Ishikawa (cell line): Measurements from ENCODE around the gene TEX48.

Source experiments
- CEBPB ChIP-seq: IDR thresholded peaks from 2 replicates; pipeline ENCODE4 v1.6.1; 2012
- CREB1 ChIP-seq: IDR thresholded peaks from 2 replicates; pipeline ENCODE4 v1.6.1; 2012; ENCODE audit warnings: low read depth
- EGR1 ChIP-seq: IDR thresholded peaks from 2 replicates; pipeline ENCODE4 v1.6.1; 2012
- EP300 ChIP-seq: IDR thresholded peaks from 2 replicates; pipeline ENCODE4 v1.6.1; 2012; ENCODE audit warnings: borderline replicate concordance
- FOXM1 ChIP-seq: IDR thresholded peaks from 2 replicates; pipeline ENCODE4 v1.6.1; 2012; ENCODE audit warnings: low read depth, borderline replicate concordance
- NFIC ChIP-seq: IDR thresholded peaks from 2 replicates; pipeline ENCODE4 v1.6.1; 2012
- RAD21 ChIP-seq: IDR thresholded peaks from 2 replicates; pipeline ENCODE4 v1.6.1; 2012; ENCODE audit warnings: low read depth
- REST ChIP-seq: IDR thresholded peaks from 2 replicates; pipeline ENCODE4 v1.6.1; 2012; ENCODE audit warnings: low read depth, mild to moderate bottlenecking
- TAF1 ChIP-seq: IDR thresholded peaks from 2 replicates; pipeline ENCODE4 v1.6.1; 2012; ENCODE audit warnings: low read depth, mild to moderate bottlenecking
- TCF12 ChIP-seq: IDR thresholded peaks from 2 replicates; pipeline ENCODE4 v1.6.1; 2012; ENCODE audit warnings: low read depth
- TEAD4 ChIP-seq: IDR thresholded peaks from 2 replicates; pipeline ENCODE4 v1.6.1; 2012
- YY1 ChIP-seq: IDR thresholded peaks from 2 replicates; pipeline ENCODE4 v1.6.1; 2012; ENCODE audit warnings: low read depth
- ZBTB7A ChIP-seq: IDR thresholded peaks from 2 replicates; pipeline ENCODE4 v1.6.1; 2012; ENCODE audit warnings: low read depth
- TF ChIP-seq, protein P1 (sequence below): IDR thresholded peaks from 2 replicates; pipeline ENCODE4 v1.6.1; 2012
- TF ChIP-seq, protein P2 (sequence below): IDR thresholded peaks from 2 replicates; pipeline ENCODE4 v1.6.1; 2012

The TEX48 gene

GRCh38 chr9:114631166-114631565, 50.8 kb downstream of the TEX48 start:
- TF ChIP-seq TCF12 (no peak), EGR1 (no peak)

GRCh38 chr9:114629563-114630090, 52.4 kb downstream of the TEX48 start:
- TF ChIP-seq NFIC (no peak), ZBTB7A (no peak), EGR1 (no peak), RAD21 (no peak), YY1 (no peak), FOXM1 (no peak), CREB1 (no peak), TAF1 (no peak), REST (no peak), TEAD4 (no peak)

DNA sequence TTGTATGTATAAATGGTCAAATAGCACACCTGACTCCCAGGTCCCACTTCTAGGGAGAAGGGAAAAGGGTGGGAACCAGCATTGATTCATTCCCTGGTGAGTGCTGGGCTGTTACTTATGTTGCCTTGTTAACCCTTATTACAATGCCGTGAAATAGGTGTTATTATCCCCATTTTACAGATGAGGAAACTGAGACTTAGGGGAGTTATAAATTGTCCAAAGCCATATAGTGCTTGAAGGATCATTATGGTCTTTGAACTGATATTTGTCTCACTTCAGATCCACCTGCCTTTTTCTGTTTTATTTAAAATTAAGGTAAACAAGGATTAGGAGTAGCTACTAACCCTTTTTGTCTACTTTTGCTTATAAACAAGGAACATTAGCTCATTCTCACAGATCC, 54.4 kb downstream of the TEX48 start:
- TF ChIP-seq TEAD4 (no peak), ZBTB7A (no peak), REST (no peak), EGR1 (no peak), FOXM1 (no peak), CREB1 (no peak), TAF1 (no peak)

DNA sequence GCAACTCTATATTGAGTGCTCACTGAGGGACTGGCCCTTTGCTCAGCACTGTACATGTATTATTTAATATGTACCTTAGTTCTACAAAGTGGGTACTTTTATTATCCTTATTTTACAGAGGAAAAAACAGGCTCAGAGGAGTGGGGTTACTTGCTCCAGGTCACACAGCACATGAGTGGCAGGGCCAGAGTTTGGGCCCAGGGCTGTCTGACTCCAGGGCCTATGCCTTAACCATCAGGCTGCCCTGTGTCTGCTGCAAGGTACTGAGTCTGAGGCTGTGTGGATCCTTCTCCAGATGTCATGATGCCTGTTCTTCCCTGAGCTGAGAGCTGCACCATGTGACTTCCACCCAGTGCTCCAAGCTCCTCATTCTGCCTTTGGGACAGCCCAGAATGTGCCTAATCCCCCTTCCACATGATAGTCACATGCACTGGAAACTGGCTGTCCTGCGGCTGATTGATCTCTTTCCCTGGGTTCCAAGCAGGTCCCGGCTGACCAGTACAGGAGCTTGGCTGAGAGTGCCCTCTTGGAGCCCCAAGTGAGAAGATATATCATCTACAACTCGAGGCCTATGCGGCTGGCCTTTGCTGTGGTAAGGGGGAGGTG, 55.5 kb downstream of the TEX48 start:
- TF ChIP-seq EGR1 (no peak), YY1 (no peak), TCF12 (no peak), RAD21 (no peak), ZBTB7A (no peak), EP300 (no peak), TEAD4 (no peak), CREB1 (no peak), NFIC (no peak), REST (no peak)
- TF ChIP-seq, protein P1, sequence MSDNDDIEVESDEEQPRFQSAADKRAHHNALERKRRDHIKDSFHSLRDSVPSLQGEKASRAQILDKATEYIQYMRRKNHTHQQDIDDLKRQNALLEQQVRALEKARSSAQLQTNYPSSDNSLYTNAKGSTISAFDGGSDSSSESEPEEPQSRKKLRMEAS: no peak
- TF ChIP-seq, protein P2, sequence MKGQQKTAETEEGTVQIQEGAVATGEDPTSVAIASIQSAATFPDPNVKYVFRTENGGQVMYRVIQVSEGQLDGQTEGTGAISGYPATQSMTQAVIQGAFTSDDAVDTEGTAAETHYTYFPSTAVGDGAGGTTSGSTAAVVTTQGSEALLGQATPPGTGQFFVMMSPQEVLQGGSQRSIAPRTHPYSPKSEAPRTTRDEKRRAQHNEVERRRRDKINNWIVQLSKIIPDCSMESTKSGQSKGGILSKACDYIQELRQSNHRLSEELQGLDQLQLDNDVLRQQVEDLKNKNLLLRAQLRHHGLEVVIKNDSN: no peak

DNA sequence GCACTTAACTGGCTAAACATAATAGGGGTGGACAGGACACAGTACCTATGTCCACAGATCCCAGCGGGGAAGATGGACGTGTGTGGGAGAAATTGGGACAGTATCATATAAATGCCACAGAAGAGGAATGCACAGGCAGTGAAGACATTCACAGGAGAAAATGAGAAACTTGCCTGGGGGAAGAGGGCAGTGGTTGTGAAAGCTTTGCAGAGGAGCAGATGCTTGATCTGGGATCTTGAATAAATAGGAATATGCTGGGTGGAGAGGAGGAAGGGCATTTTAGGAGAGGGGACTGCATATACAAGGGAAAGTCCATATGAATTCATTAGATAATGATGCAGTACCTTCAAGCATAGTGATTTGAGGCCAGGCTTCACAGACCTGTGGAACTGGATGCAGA, 57.3 kb downstream of the TEX48 start:
- no peak for TF ChIP-seq RAD21
- TF ChIP-seq CEBPB: no peak
- TF ChIP-seq FOXM1: no peak
- no peak for TF ChIP-seq TAF1
- no peak for TF ChIP-seq NFIC
- TF ChIP-seq TCF12: no peak
- TF ChIP-seq EP300: no peak
- TF ChIP-seq REST: no peak
- no peak for TF ChIP-seq ZBTB7A
- TF ChIP-seq CREB1: no peak
- TF ChIP-seq YY1: no peak
- no peak for TF ChIP-seq TEAD4
- TF ChIP-seq, protein P1: no peak
- TF ChIP-seq, protein P2: no peak
- TF ChIP-seq EGR1: no peak
